ENCODE data around the gene FSTL4.
"Not testable (repeated sequence)": the region's sequence is repeated elsewhere in the genome, so short reads cannot be mapped to it uniquely, and the experiment has no call there.

The FSTL4 gene

DNA sequence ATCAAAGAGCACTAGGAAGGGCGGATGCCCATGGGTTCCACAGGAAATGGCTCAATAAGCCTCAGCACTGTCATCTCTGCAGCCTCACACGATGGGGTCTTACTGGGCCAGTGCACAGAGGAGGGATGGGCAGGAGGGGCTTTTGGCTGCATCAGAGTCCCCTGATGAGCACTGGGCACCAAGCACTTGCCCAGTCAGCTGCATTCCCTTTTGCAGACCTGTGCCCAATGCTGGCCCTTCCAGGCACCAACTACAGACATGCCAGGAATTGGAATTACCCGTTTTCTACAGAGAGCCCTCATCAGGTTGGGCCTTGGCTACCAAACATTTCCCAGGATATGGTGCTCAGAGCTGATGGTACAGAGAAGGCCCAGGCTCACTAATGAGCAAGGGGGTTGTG, 378.1 kb downstream of the FSTL4 start:
- no peak for DNase-seq

DNA sequence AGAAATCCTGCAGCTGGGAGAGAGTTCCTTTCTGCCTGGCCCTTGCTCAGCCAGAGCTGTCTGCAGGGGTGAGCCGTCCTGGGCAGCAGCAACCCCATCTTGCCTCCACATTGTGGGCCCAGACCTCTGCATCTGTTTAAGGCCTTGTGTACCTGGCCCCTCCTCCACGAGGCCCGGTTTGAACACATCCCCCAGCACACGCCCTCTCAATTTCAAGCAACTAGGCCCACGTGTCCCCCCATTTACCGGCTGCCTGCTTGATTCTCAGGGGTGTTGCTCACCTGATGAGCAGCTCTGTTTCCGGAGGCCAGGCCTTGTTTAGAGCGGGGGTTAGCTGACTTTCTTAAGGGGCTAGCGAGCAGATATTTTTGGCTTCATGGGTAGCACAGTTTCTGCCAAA, 378.7 kb downstream of the FSTL4 start:
- DNase-seq: no peak

DNA sequence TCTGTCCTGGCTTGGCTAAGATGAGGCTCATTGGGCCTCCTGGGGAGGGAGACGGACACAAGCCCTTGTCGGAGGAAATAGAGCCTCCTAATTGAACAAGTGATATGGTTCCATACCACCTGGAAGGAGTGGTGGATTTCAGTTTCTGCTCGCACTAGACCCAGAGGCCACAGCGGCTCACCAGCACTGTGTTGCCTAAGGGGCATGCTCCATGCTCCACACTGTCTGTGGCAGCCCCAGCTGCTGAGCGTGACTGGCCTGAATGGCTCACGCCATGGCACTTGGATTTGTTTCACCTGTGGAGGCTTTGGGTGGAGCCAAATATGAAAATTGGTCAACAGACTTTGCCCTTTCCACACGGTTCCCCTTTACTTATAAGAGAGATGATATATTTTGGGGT, 379.4 kb downstream of the FSTL4 start:
- DNase-seq: no peak

DNA sequence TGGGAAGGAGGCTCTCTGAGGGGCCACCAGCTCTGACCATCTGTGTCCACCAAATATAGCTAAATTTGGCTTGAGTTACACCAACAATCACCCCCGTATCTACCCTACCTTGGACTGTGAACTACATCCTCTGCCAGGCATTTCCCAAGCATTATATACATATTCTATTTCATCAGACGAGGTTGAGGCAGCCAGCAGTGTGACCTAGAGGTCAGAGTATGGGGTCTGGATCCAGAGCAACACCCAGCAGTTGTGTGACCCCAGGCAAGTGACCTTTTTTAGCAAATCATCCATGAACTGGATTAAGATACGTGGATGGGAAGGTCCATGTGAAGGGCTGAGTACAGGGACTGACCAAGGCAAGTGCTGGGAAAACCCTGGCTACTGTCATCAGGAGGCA, 379.9 kb downstream of the FSTL4 start:
- no peak for DNase-seq

DNA sequence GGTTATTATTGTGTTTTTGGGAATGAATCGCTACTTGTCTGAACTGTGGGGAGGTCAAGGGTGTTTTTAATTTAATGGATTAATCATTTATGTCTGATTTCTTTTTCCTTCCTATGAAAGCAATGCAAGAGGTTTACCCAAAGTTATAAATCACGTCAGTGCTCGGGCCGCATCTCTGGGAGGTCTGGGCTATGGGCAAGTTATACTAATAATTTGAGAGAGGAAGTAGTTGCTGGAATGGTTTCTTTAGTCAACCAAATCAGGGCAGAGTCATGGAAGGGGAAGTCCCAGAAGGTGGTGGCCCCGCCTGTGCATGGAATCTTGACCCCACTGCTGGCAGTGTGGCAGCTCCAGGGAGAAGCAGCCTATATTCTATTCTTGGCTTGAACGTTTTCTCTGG, 380.3 kb downstream of the FSTL4 start:
- no peak for DNase-seq

DNA sequence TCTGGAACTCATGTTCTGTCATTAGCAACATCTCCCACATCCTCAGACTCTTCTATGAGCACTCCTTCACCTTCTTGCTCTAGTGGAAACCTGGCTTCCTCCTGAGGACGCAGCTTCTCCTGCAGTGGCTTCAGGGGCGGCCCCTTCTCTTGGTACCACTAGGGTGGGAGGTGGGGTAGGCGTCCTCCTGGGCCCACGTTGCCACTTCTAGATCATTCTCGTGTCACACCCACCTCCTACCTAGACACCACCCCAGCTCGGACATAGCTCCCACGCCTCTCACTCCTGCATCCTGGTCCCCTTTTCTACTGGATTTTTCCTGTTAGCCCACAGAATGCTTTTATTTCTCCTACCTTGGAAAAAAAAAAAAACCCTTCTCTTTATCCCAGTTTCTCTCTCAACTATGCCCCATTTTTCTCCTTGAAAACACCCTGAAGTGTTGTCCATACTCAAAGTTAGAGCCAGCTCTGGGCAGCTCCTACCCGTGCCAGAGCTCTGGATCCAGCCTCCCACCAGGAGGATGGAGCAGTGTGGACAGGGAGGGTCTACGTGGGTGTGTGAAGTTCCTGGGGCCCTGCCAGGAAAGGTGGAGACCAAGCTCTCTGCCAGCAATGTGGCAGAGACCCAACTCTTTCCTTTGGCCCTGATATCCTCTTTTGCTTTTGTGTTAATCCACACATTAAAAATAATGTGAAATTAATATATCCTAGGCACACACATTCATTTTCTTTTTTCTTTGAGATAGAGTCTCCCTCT, 381.3 kb downstream of the FSTL4 start:
- DNase-seq: no peak

DNA sequence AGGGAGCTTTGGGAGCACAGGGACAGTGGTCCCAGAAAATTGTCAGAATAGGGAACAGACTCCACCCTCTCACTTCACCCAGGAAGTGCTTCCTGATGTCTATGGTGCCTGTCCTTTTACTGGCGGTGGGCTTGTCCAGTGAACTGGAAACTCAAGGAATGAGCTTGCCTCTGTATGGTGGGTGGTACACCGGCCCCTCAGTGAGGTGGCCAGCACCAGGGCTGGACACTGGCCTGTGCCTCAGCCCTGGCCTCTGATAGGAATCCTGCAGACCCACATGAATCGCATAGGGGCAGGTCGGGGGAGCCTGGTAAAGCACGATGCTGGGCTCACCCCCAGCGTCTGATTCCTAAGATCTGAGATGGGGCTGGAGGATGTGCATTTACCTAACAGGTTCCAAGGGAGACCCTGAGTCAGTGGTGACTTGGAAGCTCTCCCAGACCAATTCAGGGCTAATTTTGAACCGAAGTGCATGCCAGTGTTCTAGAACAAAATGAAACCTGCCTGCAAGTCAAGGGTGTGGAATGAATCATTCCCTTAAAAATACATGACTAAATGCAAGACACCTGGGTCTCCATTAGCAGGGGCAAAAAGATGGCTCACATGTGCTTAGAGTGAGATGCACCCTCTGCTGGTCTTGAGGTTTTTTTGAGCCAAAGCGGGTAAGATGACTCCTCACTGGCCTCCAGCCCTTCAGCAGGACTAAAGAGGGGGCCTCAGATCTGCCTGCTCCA, 382.2 kb downstream of the FSTL4 start:
- no peak for DNase-seq

DNA sequence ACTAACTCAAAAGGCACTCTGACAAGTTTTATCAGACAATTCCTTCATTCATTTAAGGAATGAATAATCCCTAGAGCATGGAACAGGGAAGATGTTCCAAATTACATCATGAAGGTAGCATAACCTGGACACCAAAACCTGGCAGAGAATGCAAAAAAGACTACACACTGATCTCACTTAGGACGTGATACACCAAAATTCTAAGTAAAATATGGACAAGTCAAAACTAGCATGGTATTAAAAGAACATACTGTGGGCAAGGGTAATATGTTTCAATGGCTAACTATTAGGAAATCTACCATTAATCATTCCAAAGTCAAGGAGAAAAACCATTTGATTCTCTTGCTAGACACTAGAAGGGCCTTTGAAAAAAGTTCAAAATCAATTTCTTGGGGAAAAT, 384.0 kb downstream of the FSTL4 start:
- DNase-seq: no peak

DNA sequence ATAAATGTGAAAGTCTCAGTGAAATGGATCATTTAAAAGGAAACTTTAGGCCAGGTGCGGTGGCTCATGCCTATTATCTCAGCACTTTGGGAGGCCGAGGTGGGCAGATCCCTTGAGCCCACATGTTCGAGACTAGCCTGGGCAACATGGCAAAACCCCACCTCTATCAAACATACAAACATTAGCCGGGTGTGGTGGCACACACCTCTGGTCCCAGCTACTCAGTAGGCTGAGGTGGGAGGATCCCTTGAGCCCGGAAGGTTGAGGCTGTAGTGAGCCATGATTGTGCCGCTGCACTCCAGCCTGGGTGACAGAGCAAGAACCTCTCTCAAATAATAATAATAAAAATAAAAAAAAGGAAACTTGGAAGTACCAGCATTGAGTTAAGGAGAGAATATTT, 384.4 kb downstream of the FSTL4 start:
- DNase-seq: no peak

DNA sequence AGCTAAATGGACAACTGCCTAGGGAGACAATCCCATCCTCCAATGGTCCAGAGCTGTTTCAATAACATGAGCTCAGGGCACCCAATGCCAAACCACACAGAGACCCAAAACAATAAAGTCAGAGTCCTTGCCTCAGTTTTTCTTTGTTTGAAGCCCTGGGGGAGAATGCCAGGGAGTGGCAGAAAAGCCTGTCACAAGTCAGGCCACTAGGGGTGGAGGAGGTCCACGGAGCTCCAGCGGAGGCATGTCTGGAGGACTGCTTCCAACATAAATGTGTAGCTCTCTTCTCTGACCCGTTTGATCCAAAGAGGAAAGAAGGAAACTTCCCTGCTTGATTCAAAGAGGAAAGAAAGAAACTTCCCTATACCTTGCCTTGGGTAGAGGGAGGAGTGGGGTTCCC, 385.3 kb downstream of the FSTL4 start:
- no peak for DNase-seq

DNA sequence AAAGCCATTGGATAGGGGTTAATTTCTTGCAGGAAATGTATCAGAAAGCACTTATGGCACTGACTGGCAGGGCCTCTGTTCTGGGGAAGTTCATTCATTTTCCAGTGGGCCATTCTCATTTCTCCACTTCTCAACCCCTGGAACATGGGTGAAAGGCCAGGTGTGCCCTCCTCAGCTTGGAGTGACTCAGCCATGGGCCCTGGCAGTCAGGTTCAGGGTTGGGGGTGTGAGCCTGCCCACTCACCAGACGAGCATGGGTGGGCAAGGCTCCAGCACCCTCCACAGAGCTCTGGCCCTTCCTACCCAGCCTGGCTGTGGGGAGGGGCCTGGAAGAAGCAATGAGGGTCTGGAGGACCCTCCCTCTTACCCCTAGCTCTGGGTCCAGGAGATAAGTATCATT, 386.2 kb downstream of the FSTL4 start:
- no peak for DNase-seq

DNA sequence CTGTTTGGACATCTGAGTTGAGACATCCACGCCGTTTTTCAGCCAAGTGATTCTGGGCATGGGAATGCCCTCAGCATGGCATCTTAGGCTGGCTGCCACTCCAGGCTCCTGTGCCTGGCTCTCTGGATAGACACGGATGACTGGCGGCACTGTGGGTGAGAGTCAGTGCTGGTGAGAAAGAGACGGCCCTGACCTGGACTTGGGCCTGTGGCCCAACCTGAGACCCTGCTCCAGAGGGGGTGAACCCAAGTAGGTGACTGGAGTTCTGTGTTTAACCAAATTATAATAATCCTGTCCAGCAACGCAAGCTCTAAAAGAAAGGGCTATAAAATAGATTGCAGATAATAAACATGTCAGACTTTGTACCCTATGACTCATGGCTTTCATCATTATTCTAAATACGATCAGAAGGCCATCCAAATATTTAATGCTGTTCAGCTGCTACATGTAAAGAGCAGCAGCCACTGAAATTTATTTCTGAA, 386.6 kb downstream of the FSTL4 start:
- DNase-seq: no peak

DNA sequence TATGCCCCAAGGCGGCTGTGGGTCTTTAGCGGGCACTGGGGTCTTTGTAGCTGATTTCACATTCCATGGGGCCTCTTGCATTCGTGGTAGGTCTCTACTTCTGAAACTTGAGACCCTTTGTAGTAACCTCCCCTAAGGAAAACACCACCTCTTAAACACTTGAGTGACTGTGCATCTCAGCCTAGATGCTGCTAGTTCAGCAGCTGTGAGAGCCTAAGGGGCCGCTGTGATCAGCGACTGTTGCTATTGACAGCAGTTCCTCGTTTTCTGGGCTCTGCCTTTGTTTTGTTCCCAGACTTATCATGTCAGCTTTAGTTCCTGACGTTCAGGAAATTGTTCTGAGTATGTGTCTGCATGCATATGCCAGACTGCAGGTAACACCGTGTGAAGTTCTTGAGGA, 389.4 kb downstream of the FSTL4 start:
- no peak for DNase-seq

DNA sequence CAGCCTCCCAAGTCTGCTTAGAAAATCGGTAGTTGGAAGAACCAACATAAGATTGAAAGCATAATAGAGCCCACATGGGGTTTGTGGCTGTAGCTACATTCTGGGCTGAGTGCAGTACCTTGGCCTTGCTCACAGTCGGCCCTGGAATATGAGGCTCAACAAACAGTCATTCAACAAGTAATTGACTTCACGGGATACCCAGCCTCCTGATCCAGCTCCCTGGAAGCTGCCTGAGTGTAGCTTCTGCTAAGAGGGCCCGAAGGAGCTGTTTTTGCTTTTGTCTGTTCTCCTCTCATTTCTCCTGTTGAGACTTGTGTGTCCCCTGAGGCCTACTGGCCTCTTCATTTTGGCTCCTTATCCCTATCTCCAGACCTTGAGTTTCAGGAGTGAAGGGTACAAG, 389.8 kb downstream of the FSTL4 start:
- no peak for DNase-seq

DNA sequence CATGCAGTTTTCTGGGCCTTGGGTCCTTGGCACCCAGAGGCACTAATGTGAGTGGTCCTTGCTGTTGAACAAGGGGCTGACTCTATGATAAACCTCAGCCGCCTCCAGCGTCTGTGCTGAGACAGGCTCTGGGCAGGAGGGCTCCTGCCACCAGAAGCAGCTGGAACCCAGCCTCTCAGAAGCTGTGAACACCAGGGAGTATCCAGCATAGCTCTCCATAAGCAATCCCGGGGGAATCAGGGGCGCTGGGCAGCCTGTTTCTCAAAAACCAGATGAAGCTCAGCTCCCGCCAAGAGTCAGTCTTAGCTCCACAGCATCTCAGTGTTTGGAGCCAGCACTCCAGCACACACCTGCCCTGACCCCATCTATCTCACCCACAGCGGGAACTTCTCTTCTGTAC, 390.3 kb downstream of the FSTL4 start:
- no peak for DNase-seq

DNA sequence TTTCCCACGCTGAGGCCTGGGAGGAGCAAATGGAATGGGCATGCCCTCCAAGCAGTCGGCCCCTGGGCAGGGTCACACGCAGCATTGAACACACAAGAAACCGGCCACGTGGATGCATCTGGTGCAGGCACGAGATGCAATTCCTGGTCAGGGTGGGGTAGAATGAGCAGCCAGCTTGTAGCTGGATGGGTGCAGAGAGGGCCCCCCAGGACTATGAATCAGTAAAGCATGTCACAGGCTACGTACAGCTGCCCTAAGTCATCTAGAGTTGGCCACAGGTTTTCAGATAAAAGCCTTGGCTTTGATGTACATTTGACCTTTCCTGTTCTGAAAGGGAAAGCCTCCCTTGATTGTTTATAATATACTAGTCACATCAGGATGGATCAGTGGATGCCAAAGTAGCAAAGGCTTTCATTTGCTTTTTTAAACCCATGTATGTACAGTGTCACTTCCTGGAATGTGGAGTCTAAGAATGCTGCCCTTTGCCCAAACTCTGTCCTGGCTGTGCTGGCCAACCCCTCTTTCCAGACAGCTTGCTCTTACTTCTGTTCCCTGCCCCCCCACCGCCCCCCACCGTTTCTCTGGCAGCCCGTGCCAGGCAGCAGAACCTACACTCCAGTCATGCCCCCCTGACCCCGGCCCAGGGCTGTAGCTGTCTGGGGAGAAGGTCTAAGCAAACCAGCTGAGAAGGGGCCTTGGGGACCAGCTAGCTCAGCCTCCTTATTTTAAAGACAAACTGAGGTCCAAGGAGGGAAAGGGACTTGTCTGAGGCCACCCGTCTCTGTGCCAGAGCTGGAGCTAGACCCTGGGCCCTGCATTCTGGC, 391.3 kb downstream of the FSTL4 start:
- no peak for DNase-seq

DNA sequence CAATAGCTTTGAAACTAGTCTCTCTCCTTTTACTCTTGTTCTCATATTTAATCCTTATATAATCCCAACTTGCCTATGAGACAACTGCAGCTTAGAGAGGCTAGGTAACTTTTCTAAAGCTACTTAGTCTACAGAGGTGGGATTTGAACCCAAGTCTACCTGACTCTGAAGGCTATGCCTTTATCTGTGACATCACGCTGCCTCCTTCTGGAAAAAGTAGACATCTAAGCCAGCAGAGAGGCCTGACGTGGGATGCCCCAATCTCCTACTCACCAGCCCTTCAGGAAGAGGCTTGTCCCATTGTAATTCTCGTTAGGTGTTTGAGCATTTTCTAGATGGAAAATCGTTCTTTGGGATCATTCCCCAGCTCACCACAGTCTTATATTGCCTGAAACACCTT, 393.0 kb downstream of the FSTL4 start:
- DNase-seq: no peak

DNA sequence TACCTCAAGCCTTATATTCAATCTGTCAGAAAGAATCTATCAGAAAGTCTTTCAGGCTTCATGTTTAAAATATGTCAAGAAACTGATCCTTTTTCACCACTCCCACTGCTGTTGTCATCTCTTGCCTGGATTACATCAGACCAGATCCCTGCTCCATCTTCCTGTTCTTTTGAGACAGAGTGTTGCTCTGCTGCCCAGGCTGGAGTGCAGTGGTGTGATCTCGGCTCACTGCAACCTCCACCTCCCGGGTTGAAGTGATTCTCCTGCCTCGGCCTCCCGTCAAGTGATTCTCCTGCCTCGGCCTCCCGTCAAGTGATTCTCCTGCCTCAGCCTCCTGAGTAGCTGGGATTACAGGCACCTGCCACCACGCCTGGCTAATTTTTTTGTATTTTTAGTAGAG, 396.2 kb downstream of the FSTL4 start:
- not testable (repeated sequence) for DNase-seq

DNA sequence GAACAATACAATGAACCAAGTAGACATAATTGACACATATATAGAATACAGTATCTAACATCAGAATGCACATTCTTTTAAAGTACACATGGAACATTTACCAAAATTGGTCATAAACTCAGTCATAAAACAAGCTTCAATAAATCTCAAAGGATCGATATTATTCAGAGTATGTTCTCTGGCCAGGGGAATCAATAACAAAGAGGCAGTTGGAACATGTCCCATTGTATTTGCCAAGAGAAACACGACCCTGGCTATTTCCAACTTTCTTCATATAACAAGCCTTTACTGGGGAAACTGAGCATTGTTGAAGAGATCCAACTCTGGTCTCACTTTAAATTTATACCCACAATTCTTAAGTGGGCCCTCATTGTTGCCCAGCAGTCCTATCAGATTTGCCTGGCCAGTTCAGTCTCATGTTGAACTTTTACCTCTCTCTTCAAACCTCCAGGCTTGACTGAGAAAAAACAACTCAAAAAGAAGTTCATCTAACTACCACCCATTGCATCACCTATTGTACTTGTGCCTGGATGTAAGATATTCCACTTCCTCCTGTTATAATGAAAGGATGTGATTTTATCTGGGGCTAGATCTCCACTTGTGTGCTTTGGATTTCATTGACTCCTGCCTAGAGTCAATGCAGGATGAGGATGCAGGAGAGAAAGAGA, 398.1 kb downstream of the FSTL4 start:
- no peak for DNase-seq

DNA sequence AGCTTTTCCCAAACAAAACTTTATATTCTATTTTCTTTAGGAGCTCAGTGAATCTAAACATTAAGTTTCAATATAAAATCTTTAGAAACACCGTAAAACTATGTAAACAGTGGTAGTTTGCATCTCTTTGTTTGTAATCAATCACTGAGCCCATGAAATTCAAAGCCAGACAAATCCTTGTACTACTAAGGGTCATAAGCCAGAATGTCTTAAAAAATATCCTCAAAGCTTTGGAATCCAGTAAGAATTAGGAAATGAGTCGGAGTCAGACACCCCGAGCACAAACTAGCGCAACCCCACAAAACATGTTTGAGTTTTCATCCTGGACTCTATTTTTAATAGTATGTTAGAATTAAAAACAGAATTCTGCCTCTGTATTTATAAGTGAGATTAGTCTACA, 406.7 kb downstream of the FSTL4 start:
- DNase-seq: no peak

DNA sequence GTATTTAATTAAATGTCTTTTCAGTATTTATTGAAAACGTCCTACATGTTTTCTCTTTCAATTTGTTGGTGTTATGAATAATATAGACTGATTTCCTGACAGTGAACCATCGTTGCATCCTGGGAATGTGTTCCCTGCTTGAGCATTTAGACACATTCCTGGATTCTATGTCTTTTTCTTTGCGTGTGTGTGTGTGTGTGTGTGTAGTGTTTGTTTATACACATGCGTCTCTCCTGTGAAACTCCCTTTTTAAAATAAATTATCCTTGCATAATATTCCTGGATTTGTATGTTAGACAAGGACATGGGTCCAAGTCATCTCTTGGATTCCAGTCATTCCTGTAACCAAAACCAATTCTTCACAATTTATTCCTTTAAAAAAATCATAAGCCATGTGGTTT, 407.1 kb downstream of the FSTL4 start:
- DNase-seq: no peak

DNA sequence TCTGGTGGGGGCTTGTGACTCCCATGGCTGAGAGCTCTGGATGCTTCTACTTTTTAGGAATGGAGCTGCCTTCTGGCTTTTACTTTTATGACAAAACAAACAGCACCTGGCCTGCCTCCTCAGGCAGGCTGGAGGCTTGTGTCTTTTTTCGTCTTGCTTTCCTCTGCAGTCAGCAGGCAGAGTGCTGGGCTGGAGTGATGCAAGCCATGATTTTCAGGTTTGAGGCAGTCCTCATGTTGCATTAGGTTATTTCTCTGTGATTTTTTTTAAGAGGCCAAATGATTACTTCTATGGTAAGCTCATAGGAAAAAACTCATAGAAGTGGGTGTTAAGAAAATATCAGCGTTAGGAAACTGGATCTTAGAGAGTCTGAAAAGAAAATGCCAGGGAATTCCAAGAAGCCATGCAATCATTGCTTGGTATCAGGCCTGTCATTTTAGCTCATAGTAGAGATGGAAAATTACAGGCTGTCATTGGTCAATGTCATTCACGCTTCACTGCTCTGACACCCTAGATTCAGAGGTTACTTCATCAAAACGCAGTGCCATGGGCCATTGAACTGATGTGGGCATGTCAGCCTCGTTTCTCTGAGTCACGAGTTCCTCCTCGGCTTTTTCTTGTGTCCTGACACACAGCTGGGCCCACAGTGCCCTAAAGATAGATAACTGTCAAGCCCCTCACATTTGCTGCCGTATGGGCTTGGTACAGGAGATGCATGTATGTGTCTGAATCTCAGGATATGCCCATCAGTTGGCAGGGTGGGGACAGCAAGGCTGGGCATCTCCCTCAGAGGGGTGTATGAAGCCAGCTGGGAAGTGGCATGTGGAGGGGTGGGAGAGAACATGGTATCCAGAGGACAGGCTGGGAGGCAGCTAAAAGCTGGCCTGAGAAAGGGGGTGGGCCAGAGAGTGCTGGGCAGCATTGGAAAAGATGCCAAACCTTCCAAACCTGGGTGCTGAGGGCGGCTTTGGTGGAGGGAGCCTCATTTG, 408.7 kb downstream of the FSTL4 start:
- no peak for DNase-seq
